Skin of body (tissue), 2 donors: ENCODE results near the gene PDK4. TPM values are rescaled to one million over a fixed set of nuclear protein-coding genes. Genes with fewer than 3 reads are reported as not detected.
A peak's percentile ranks its signal among the peaks of the same experiment; 100 is the strongest.
"Not testable (repeated sequence)": the region's sequence is repeated elsewhere in the genome, so short reads cannot be mapped to it uniquely, and the experiment has no call there.

Experiments
- DNase-seq: peaks from one replicate; lab custom pipeline; 2025; lab: John Stamatoyannopoulos, UW
- total RNA-seq: library from RNA; depleted of rRNA; stranded (reverse); fragments of >200 nt; gene quantifications from one replicate; pipeline ENCODE4 v1.2.3, GENCODE V29; 2014

Gene PDK4
- total RNA-seq, 1 donor from 2014 or later = 34.8 TPM

DNA sequence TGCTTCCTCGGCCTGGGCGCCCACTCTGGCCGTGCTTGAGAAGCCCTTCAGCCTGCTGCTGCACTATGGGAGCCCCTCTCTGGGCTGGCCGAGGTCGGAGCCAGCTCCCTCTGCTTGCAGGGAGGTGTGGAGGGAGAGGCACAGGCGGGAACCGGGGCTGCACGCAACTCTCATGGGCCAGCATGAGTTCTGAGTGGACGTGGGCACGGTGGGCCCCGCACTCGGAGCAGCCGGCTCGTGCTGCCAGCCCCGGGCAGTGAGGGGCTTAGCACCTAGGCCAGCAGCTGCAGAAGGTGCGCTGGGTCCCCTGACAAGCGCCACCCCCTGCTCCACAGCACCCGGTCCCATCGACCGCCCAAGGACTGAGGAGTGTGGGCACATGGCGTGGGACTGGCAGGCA lies 9.0 kb upstream of the PDK4 start:
- DNase-seq = no peak

DNA sequence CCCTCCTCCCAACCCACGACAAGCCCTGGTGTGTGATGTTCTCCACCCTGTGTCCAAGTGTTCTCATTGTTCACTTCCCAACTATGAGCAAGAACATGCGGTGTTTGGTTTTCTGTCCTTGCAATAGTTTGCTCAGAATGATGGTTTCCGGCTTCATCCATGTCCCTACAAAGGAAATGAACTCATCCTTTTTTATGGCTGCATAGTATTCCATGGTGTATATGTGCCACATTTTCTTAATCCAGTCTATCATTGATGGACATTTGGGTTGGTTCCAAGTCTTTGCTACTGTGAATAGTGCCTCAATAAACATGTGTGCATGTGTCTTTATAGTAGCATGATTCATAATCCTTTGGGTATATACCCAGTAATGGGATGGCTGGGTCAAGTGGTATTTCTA lies 8.5 kb upstream of the PDK4 start:
- DNase-seq = not testable (repeated sequence)

DNA sequence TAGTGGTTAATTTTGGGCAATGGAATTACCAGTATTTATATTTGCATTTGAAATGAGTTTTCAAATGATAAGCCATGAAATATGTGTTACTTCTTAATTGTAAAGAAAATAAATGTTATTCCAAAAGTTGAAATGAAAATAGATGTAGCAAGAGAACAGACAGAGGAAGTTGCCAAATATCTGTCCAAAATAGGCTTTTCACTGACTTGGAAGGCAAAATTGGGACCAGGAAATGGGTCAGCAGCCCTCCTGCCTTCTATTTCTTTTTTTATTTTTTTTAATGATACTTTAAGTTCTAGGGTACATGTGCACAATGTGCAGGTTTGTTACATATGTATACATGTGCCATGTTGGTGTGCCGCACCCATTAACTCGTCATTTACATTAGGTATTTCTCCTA lies 8.1 kb upstream of the PDK4 start:
- DNase-seq = not testable (repeated sequence)

DNA sequence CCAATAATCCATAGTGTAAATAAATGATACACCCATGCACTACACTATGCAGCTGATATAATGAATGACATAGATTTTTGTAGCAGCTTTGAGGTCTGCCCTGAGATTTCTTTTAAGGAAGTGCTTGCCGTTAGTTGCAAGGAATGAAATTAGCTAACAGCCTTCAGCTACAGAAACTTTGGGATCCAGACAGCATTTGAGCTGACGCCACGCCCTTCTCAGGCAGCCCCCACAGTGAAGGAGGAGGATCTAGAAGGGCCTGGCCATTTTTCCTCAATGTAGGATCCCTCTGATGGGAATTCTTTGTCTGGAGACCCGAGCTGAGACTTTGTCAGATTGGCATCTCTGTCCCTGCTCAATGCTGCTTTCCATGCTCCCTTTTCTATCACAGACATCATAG lies 6.1 kb upstream of the PDK4 start:
- no peak for DNase-seq

DNA sequence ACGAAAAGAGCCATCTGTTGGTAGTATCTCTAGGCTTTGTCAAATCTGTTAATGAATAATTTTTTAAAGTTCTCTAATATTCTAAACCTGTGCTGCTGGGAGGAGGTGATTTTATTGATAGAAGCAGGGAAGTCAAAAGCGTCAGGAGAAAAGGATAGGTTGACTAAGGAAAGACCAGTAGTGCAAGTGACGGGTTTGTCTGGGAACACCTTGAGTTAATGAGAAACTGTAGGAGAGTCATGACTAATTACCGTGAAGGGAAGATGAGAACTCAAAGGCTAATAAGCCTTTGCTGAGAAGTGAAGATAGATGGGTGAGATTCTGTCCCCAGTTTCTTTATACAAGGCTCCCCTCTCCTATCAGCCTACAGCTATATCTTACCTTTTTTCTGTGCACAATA lies 5.0 kb upstream of the PDK4 start:
- DNase-seq = no peak

DNA sequence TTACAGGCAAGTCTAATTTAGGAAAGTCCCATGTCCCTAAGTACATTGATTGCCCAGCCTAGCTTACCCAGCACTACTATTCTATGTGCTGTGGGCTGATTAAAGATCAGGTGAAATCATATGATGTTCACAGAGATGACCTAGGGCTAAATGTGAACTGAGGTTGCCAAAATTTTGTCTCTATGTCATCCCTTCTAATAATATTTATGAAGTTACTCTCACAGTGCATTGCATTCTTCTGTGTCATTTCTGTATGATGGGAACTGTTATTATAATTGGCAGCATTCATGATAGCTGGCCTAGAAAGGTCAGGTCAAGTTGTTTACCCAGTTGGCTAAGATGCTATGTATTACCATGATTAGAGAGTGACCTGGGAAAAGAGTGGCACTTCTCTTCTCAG lies 2.8 kb upstream of the PDK4 start:
- DNase-seq = no peak

DNA sequence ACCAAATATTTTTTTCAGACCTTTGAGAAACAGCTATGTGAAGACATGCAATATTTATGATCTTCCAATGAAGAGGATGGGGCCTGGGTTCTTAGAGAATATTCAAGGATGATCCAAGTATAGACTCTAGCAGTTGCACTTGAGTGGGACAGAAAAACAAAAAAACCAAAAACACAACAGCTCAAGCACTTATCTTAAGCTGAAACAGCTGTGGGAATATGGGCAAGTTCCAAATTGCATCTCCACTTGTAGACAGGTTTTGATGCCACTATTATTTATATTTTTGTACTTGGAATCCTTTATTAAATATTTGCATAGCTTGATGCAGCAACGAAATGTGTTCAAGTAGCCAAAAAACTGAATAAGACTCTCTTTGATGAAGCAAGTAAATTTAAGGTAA lies 2.2 kb upstream of the PDK4 start:
- DNase-seq = peak; percentile 23

DNA sequence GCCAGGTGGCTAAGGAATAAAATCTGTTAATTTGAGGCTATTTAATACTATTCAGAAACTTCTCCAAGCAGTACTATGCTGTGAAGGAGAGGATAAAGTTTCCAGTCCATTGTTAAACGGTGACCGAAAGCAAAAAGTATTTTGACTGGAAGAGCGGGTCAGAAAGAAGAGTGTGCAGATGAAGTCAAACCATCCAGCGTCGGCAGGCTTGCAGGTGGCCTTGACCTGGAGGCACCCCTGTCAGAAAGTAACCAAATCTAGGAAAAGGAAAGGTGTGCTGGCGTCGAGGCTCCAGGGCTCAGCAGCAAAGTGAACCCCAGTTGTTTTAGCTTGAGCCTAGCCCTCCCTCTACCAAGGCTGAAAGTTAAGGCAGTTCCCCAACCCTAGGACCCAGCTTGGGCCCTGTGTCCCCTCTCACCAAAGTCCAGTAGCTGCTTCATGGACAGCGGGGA lies 544 bp downstream of the PDK4 start:
- DNase-seq = no peak

DNA sequence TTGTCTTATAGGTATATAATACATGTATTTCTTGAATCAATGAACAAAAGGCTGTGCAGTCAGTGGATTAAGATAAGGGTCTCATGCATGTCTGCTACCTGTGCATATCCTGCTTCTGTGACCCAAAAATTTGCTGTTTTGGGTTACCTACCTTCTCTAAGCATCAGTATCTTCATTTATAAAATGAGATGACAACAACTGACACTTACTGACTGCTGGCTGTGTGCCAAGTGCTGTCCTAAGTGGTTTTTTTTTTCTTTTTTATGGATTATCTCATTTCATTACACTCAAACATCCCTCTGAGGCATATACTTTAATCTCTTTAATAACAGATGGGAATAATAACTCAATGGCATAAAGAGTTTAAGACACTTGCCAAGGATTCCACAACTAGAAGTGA lies 2.1 kb downstream of the PDK4 start:
- no peak for DNase-seq

DNA sequence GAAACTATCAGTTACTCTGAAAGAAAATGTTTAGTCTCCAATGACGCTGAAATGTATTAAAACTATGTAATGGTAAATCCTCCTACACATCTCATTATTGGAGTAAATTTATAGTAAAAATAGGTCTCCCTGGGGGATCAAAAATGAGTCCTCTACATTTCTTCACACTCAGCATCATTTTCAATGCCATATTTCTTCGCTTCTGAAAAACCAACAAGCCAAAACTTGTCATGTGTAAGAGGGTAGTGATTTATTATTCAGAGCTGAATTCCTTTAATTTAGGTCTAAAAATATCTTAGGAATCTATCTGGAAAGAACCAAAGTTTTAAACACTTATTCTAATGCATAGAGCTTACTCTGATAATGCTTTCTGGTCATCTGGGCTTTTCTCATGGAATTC lies 3.0 kb downstream of the PDK4 start:
- DNase-seq = no peak

DNA sequence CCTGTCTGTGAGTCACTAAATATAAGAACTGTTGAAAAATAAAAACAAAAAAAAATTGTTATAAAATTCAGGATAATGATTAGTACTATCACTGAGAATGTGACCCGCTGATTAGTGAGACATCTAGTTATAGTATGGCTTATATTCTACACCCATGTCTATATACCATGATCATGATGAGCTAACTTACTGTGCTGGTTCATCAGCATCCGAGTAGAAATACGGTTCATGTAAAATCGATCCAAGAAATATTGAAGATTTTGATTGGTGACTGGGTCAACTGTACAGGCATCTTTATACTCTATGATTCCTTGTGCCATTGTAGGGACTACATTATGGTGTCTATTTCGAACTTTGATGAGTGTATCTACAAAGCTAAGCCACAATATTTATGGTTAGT lies 3.7 kb downstream of the PDK4 start:
- no peak for DNase-seq

DNA sequence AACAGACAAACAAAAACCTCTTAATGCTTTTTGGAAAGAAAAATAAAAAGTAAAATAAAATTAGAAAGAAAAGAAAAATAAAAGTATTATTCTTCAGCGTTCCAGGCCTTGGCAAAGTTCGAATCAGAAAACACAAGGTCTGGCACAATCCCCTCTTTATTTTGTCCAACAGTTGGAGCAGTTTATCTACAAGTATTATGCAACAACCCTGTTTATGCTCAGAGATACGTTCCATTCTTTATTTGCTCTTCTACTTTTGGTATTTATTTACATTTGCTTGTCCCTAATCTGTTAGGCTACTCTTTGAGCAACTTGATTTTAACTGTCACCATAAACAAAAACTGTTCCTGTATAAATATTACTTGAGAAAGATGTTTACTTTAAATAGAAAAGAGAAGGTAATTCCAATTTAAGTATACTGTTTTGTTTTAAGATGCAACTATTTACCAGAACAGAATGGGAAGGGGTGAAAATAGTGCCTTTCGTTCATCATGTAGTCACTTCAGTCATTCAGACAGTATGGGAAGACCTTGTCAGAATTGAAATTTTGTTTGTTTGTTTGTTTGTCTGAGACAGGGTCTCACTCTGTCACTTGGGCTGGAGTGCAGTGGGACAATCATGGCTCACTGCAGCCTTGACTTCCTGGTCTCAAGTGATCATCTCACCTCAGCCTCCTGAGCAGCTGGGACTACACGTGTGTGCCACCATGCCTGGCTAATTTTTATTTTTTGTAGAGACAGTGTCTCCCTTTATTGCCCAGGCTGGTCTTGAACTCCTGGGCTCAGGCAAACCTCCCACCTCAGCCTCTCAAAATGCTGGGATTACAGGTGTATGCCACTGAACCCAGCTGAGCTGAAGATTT lies 5.7 kb downstream of the PDK4 start:
- DNase-seq = peak; percentile 11

DNA sequence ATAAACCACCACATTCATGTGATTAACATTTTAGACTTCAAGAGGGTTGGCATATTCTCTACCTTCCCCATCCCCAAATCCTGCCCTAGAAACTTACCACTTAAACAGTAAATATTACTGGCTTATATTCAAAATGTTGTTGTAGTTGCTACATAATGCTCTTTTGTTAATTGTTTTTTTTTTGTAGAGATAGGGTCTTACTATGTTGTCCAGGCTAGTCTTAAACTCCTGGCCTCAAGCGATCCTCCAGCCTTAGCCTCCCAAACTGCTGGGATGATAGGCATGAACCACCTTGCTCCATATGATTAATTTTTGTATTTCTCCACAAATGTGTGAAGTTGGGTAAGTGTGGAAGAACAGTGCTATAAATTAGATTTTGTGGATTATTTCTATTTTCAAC lies 6.5 kb downstream of the PDK4 start:
- no peak for DNase-seq

DNA sequence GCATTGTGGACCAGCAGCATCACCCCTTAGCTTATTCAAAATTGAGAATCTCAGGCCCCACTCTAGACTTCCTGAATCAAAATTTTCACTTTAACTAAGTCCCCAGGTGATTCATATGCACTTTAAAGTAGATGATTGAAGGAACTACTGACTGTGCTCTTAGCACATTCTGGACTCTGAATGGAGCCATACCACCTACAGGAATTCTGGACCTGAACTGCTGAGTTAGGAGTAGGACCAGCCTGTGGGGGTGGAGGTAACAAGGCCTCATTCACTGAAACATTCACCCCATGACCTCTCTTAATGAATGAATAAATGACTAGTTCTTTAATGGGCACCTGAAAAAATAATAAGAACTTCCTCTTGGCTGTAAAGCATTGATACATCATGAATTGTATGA lies 7.3 kb downstream of the PDK4 start:
- DNase-seq = no peak

DNA sequence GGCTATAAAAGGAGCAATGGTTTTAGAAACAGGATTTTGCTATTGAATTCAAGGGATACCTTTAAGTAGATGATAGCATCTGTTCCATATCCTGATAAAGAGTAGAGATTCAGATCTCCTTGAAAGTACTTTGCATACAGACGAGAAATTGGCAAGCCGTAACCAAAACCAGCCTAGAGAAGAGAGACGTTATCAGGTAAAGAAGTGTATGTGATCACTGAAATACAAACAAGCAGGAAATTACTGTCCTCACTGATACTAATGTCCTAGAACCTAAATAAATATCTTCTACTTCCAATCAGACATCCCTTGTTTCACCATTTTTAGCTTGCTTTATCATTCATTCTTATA lies 9.4 kb downstream of the PDK4 start:
- DNase-seq = no peak

DNA sequence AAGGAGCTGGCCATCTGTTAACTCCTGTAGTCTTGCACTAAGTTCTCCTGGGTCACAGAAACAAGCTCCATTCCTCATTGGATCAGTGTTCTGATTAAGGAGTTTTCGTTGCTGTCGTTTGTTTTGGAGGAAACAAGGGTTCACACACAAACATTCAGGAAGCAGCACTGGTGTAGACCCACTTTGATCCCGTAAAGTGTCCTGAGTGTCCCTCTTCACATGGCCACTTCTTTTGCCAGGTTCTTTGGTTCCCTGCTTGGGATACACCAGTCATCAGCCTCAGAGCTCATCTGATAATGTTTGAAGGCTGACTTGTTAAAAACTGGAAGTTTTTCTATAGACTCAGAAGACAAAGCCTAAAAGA lies 10.9 kb downstream of the PDK4 start:
- no peak for DNase-seq

DNA sequence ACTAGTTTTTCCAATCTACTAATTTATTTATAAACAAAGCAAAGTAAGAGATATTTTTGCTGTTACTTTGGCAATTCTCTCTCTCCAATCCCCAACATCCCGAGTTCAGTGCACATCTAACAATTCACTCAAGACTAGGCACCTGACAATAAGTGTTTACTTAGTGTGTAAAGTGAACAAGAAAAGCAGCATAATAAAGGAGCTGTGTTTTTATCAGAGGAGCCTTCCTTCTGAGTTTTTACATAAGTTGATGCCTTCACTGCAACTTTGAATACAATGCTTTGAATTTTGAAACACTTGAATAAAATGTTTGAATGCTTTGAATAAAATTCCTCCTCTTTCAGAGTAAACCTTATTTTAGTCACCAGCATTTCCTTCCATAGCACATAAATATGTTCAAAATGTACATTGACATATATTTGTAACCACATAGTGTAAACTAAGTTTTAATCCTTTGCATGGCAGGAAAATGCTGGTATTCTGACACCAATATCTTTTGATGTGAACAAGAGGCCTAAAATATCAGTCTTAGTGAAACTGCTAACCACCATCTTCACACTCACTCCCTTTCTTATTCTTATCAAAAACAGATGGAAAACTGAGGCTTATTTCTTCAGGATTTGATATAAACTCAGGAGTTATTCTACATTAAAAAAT lies 11.4 kb downstream of the PDK4 start:
- DNase-seq = no peak

DNA sequence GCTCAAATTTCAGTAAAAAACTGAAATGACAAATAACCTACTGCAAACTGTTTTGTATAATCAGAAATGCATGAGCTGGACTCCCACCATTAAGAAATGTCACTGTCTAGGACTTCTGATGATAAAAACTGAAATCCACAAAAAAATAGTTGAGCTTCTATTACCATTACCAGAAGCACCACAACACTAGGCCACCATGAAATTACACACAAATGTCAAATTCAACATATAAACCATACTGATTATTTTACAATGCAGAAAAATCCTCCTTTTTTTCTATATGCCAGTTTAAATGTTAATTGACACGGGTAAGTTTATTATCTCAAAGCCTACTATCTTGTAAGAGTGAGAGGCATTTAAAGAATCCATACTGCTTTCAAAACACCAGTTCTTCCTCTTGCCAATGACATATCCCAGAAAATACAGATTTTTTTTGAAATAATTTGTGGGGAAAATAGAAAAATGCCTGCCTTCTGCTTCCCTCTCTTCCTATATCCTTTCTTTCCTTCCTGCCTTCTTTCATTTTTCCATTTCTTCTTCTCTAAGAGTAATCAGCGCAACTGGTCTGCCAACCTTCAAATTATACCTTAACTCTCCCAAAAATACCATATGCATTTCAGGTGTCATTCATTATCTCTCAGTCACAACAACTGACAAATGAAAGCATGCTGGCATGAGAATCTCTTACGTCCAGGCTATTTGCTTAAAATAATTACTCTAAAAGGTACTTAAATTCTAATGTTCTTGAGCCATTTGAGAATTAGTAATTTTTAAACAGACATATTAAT lies 12.3 kb downstream of the PDK4 start:
- DNase-seq = no peak

DNA sequence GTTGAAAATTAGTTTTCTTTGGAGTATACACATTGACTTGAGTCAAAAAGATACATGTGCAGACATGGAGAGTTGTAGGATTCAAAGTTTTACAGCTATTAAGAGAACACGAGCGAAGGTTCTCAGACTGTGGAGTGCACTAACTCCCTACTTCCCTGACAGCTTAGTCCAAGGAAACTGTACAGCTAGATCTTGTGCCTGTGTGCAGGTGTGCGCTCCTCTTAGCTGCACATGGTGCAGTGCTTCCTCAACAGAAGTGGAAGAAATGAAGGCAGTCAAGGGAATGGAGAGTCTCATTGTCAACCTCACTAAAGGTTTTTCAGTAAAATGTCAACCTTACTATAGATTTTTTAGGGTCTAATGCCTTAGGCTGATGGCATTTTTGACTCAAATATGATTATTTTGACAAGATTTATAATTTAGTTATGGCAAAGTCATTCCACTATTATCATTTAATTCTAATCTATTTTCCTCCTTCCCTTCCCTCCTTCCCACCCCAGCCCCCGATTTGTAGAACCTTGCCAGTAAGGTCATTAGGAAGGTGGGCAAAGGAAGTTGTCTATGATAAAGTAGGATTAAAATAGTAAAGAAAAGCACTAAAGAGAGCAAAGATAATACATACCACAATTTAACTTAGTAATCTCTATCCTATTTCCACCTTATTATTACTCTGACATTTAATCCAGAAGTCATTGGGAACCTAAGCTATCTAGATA lies 13.6 kb downstream of the PDK4 start:
- no peak for DNase-seq

DNA sequence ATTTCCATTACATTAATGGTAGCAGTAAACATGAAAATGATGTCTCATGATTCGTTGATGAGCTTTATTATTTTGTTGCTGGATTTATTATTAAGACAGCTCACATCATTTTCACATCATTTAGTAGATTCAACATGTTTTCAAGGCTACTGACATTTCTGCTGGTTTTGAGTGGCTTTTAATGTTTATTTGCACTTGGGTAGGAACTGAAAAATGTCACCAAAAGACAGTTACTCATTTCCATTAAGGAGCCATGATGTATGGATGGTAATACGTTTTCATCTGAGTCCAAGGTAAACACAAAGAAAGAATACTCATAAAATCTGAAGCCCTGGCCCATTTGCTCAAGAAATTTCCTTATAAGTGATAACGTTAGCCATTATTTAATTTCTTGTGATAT lies 14.8 kb downstream of the PDK4 start:
- no peak for DNase-seq

DNA sequence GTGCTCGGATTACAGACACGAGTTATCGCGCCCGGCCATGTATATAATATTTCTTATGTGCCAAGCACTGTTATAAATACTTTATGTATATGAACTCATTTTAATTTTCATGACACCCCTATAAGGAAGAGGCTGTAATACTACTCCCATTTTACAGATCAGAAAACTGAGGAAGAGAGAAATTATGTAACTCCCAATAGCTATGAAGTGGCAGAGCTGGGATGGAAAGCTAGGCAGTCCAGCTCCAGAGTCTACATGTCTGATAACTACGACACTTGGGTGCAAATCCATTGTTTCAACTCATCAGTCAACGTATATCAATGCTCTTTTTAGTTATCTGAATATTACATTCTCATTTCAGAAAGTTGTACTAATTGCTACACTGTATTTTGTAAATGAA lies 17.0 kb downstream of the PDK4 start:
- DNase-seq = no peak
